GM12864 (cell line): ENCODE results near the gene WASF2.
"Not testable (repeated sequence)": the region's sequence is repeated elsewhere in the genome, so short reads cannot be mapped to it uniquely, and the experiment has no call there.

Source experiments
- DNase-seq: peaks from one replicate; pipeline ENCODE4 v3.0.0-alpha.2; 2011; ENCODE audit warnings: low read depth
- H3K4me3 ChIP-seq: 2 replicates; pipeline ENCODE4 v1.5.1; 2011; ENCODE audit warnings: mild to moderate bottlenecking, low read depth, low read length, control low read depth
- TF ChIP-seq, protein P1 (sequence below): IDR thresholded peaks from 2 replicates; pipeline ENCODE4 v1.5.1; 2011; ENCODE audit warnings: low read depth, mild to moderate bottlenecking, moderate library complexity, low read length, control low read depth, inconsistent platforms; ENCODE audit errors: missing control alignments

Gene WASF2

DNA sequence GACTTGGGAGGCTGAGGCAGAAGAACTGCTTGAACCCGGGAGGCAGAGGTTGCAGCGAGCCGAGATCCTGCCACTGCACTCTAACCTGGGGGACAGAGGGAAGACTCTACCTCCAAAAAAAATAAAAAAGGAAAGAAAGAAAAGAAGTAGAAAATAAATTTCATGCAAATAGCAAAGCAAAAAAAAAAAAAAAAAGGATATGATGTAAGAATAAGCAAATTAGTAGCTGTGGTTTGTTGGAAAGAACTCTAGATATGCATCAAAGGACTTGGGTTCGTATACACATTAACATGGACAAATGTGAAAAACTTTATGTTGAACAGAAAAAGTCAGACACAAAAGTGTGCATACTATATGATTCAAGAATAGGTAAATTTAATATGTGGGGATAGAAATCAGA is 11.9 kb downstream of the WASF2 start:
- DNase-seq = no peak
- TF ChIP-seq, protein P1, sequence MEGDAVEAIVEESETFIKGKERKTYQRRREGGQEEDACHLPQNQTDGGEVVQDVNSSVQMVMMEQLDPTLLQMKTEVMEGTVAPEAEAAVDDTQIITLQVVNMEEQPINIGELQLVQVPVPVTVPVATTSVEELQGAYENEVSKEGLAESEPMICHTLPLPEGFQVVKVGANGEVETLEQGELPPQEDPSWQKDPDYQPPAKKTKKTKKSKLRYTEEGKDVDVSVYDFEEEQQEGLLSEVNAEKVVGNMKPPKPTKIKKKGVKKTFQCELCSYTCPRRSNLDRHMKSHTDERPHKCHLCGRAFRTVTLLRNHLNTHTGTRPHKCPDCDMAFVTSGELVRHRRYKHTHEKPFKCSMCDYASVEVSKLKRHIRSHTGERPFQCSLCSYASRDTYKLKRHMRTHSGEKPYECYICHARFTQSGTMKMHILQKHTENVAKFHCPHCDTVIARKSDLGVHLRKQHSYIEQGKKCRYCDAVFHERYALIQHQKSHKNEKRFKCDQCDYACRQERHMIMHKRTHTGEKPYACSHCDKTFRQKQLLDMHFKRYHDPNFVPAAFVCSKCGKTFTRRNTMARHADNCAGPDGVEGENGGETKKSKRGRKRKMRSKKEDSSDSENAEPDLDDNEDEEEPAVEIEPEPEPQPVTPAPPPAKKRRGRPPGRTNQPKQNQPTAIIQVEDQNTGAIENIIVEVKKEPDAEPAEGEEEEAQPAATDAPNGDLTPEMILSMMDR = no peak
- no peak overlapping the region; the same call in 1 of the 2 replicates for H3K4me3 ChIP-seq

DNA sequence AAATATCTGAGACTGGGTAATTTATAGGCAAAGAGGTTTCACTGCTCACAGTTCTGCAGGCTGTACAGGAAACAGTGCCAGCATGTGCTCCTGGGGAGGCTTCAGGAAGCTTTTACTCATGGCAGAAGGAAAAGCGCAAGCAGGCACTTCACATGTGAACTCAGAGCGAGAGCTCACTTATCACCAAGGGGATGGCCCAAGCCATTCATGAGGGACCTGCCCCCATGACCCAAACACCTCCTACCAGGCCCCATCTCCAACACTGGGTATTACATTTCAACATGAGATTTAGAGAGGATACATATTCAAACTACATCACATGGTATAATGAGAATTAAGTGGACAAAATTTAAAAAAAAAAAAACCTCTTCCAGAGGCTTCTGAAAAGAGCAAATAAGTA is 13.7 kb downstream of the WASF2 start:
- TF ChIP-seq, protein P1 = no peak
- DNase-seq = no peak
- no peak overlapping the region for H3K4me3 ChIP-seq

DNA sequence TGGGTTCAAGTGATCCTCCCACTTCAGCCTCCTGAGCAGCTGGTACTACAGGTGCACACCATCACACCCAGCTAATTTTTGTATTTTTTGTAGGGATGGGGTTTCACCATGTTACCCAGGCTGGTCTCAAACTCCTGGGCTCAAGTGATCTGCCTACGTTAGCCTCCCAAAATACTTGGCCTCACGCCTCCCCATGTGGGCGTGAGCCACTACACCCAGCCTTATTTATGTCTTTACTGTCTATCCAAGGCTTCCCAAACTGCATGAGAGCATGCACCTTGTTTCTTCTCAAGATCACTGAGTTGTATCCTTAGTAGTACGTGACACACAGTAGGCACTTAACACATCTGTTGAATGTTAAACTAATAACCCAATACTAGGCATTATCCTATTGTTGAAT is 14.2 kb downstream of the WASF2 start:
- no peak overlapping the region for H3K4me3 ChIP-seq
- no peak for DNase-seq
- TF ChIP-seq, protein P1 = no peak

DNA sequence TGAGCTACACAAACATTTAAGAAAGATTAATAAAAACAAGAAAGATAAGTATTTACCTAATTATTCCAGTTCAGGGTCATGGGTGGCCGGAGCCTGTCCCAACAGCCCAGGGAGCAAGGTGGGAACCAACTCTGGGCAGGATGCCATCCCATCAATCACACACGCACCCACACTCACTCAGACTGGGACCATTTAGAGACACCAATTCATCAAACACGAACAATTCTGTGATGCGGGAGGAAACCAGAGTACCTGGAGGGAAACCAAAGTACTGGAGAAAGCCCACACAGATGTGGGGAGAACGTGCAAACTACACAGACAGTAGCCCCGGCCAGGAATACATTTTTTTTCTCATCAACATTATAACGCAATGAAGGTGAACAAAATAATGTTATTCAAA is 16.2 kb downstream of the WASF2 start:
- no peak for DNase-seq
- no peak overlapping the region for H3K4me3 ChIP-seq
- TF ChIP-seq, protein P1 = no peak

DNA sequence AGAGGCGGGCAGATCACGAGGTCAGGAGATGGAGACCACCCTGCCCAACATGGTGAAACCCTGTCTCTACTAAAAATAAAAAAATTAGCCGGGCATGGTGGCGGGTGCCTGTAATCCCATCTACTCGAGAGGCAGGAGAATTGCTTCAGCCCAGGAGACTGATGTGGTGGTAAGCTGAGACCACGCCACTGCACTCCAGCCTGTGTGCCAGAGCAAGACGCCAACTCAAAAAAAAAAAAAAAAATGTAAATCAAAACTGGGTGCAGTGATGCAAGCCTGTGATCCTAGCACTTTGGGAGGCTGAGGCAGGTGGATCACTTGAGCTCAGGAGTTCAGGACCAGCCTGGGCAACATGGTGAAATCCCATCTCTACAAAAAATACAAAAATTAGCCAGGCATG is 17.9 kb downstream of the WASF2 start:
- not testable (repeated sequence) for DNase-seq, H3K4me3 ChIP-seq

DNA sequence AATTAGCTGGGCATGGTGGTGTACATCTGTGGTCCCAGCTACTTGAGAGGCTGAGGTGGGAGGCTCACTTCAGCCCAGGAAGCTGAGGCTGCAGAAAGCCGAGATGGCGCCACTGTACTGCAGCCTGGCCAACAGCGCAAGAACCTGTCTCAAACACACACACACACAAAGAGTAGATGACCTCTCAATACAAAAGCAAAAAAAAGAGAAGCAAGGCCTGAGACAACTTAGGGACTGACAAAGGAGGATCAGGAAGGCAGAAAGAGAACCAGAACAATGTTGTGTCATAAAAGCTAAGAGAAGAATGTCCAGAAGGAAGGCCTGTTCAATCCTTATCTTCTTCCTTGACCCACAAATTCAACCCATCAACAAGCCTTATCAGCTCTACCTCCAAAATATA is 18.5 kb downstream of the WASF2 start:
- TF ChIP-seq, protein P1 = no peak
- no peak overlapping the region for H3K4me3 ChIP-seq
- no peak for DNase-seq

DNA sequence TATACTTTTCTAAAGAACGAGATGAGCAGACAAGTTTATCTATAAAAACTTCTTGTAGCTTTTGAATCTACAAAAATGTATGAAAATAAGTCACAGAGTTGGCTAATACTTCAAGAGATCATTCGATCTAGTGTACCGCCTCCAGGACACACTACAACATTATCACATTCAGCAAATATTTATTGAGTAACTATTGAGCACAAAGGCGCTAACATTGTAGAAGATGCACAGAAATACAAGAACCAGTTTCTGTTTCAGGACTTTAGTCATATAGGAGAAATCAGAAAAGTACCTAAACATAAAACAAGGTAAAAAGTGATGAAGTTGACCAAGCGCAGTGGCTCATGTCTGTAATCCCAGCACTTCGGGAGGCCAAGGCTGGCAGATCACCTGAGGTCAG is 20.6 kb downstream of the WASF2 start:
- TF ChIP-seq, protein P1 = no peak
- H3K4me3 ChIP-seq = no peak overlapping the region
- DNase-seq = no peak

DNA sequence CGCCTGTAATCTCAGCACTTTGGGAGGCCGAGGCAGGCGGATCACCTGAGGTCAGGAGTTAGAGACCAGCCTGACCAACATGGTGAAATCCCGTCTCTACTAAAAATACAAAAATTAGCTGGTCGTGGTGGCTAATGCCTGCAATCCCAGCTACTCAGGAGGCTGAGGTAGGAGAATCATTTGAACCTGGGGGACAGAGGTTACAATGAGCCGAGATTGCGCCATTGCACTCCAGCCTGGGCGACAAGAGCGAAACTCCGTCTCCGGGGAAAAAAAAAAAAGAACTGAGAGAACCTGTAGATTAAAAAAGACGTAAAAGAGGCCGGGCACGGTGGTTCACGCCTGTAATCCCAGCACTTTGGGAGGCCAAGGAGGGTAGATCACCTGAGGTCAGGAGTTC is 21.6 kb downstream of the WASF2 start:
- not testable (repeated sequence) for H3K4me3 ChIP-seq, DNase-seq
